CD4-positive, alpha-beta memory T cell (primary cell): Measurements from ENCODE around the gene LMTK2. TPM values are rescaled to one million over a fixed set of nuclear protein-coding genes. Genes with fewer than 3 reads are reported as not detected.

Source experiments
- CTCF ChIA-PET: fragments of 350-600 bp; sonication (Branson Sonifier 250); formaldehyde crosslinking; loops from one replicate; lab custom pipeline; 2021; ENCODE audit warnings: inconsistent platforms; ENCODE audit not compliant: partially characterized antibody; lab: Charles Lee
- POLR2A ChIA-PET: fragments of 350-600 bp; sonication (Branson Sonifier 250); formaldehyde crosslinking; loops from one replicate; lab custom pipeline; 2021; ENCODE audit not compliant: partially characterized antibody; lab: Charles Lee
- DNase-seq, 5 donors: peaks; one replicate each; pipeline versions ENCODE4 v3.0.0 to v3.0.0-alpha.2; 2020 to 2022; ENCODE audit warnings: mixed read lengths in 1 of 5
- H3K27ac ChIP-seq: one replicate; pipeline ENCODE4 v1.7.0; 2013; ENCODE audit warnings: low read depth, low read length
- H3K27me3 ChIP-seq: 2 replicates; pipeline ENCODE4 v1.7.0; 2013; ENCODE audit warnings: mild to moderate bottlenecking, low read length, moderate library complexity; ENCODE audit not compliant: insufficient read depth
- H3K36me3 ChIP-seq: 2 replicates; pipeline ENCODE4 v1.7.0; 2013; ENCODE audit warnings: mild to moderate bottlenecking, low read length, moderate library complexity; ENCODE audit not compliant: insufficient read depth
- H3K4me1 ChIP-seq: 2 replicates; pipeline ENCODE4 v1.7.0; 2013; ENCODE audit warnings: mild to moderate bottlenecking, low read length, moderate library complexity; ENCODE audit not compliant: insufficient read depth
- H3K4me3 ChIP-seq, 2 donors: one replicate each; pipeline ENCODE4 v1.7.0; 2013; ENCODE audit warnings: low read length in 2 of 2, mild to moderate bottlenecking in 1 of 2
- H3K9me3 ChIP-seq, 2 donors: one replicate each; pipeline ENCODE4 v1.7.0; 2013; ENCODE audit warnings: low read length in 2 of 2, control low read depth in 1 of 2; ENCODE audit not compliant: control insufficient read depth in 1 of 2
- H3K27ac Mint-ChIP-seq, 7 donors: one replicate each; pipeline ENCODE4 v1.8.0; 2020 to 2021; ENCODE audit warnings: mixed read lengths in 7 of 7, mild to moderate bottlenecking in 6 of 7, inconsistent platforms in 3 of 7, moderate library complexity in 3 of 7
- H3K27me3 Mint-ChIP-seq, 2 donors: one replicate each; pipeline ENCODE4 v1.8.0; 2020 to 2021; ENCODE audit warnings: mixed read lengths in 2 of 2
- H3K36me3 Mint-ChIP-seq, 2 donors: one replicate each; pipeline ENCODE4 v1.8.0; 2020 to 2021; ENCODE audit warnings: mixed read lengths in 2 of 2, inconsistent platforms in 1 of 2, mild to moderate bottlenecking in 1 of 2
- H3K4me1 Mint-ChIP-seq, 4 donors: one replicate each; pipeline ENCODE4 v1.8.0; 2020 to 2021; ENCODE audit warnings: mixed read lengths in 4 of 4, mild to moderate bottlenecking in 1 of 4
- H3K4me3 Mint-ChIP-seq, 8 donors: one replicate each; pipeline ENCODE4 v1.8.0; 2020 to 2021; ENCODE audit warnings: mixed read lengths in 8 of 8, mild to moderate bottlenecking in 7 of 8, moderate library complexity in 6 of 8, inconsistent platforms in 3 of 8
- H3K9me3 Mint-ChIP-seq, 8 donors: one replicate each; pipeline ENCODE4 v1.8.0; 2020 to 2021; ENCODE audit warnings: mixed read lengths in 8 of 8, mild to moderate bottlenecking in 5 of 8, inconsistent platforms in 3 of 8, moderate library complexity in 1 of 8
- intact Hi-C: fragments of 100-400 bp; cut with micrococcal nuclease; formaldehyde crosslinking; loops from one replicate; pipeline ENCODE4 v1.15.1; 2023
- polyA plus RNA-seq, 2 donors: library from polyadenylated mRNA; unstranded; fragments of 300-500 nt; fragmentation: Illumina TruSeq; gene quantifications; one replicate each; pipeline ENCODE4 v1.2.3, GENCODE V29; 2021
- total RNA-seq, 2 experiments: library from RNA; stranded (reverse); gene quantifications; one replicate each; pipeline ENCODE4 v1.2.3, GENCODE V29; 2021

The LMTK2 gene
- total and polyA plus RNA-seq, 4 experiments from 2014 or later: 0.76 to 26.6 (median 13.7) TPM

- no peaks in the 10 kb centered on the region for H3K9me3 ChIP-seq
- H3K27ac Mint-ChIP-seq: peak overlapping the region in 1 of 7 donors; percentile 18
- peaks cover 37% of the 10 kb centered on the region for H3K36me3 ChIP-seq
- H3K27me3 Mint-ChIP-seq: no peaks in the 10 kb centered on the region
- H3K27me3 ChIP-seq: no peaks in the 10 kb centered on the region
- no peak overlapping the region for H3K4me3 ChIP-seq
- no peak overlapping the region for H3K4me3 Mint-ChIP-seq
- no peak for DNase-seq
- peaks cover 9 to 40% (median 18%) of the 10 kb centered on the region in 4 donors for H3K4me1 Mint-ChIP-seq
- intact Hi-C loops: no loop called here
- CTCF ChIA-PET: no interaction called here
- peaks cover 16 to 30% of the 10 kb centered on the region in 2 donors for H3K36me3 Mint-ChIP-seq
- no peaks in the 10 kb centered on the region for H3K9me3 Mint-ChIP-seq
- no peak overlapping the region for H3K27ac ChIP-seq
- H3K4me1 ChIP-seq: peaks cover 31% of the 10 kb centered on the region
- POLR2A ChIA-PET: no interaction called here
Measured at GRCh38 chr7:98244871-98245270, 138.2 kb downstream of the LMTK2 start.

GRCh38 chr7:98248156-98248555, 141.5 kb downstream of the LMTK2 start:
- Mint-ChIP-seq H3K36me3 (peaks cover 8 to 32% of the 10 kb centered on the region in 2 donors), H3K27ac (peak overlapping the region; percentile 79 to 98 (median 84)), H3K27me3 (no peaks in the 10 kb centered on the region), H3K9me3 (no peaks in the 10 kb centered on the region), H3K4me3 (peak overlapping the region in 7 of 8 donors; percentile 29 to 73 (median 48)), H3K4me1 (peaks cover 18 to 66% (median 42%) of the 10 kb centered on the region in 4 donors)
- peak overlapping the region; percentile 41 for H3K27ac ChIP-seq
- POLR2A ChIA-PET: interaction anchor here (2.2 to 5.2 kb wide), 2 partner anchors 32 to 45 kb away, joined by 5 to 34 read pairs; no protein-coding TSS in a partner anchor
- intact Hi-C loops: no loop called here
- no peaks in the 10 kb centered on the region for H3K9me3 ChIP-seq
- H3K27me3 ChIP-seq: no peaks in the 10 kb centered on the region
- peaks cover 22% of the 10 kb centered on the region for H3K36me3 ChIP-seq
- no peak for DNase-seq
- peaks cover 58% of the 10 kb centered on the region for H3K4me1 ChIP-seq
- CTCF ChIA-PET: no interaction called here
- H3K4me3 ChIP-seq: no peak overlapping the region

- ChIA-PET POLR2A (interaction anchor here (0.7 to 5.2 kb wide), 4 partner anchors 13 to 46 kb away, joined by 3 to 71 read pairs (median 26); partner anchors contain the start of gene BRI3), CTCF (interaction anchor here (0.9 kb wide), 1 partner anchor 18 kb away, joined by 3 read pairs; no protein-coding TSS in a partner anchor)
- Histone ChIP-seq H3K27me3 (no peaks in the 10 kb centered on the region), H3K27ac (peak overlapping the region; percentile 82), H3K9me3 (no peaks in the 10 kb centered on the region), H3K36me3 (peaks cover 19% of the 10 kb centered on the region), H3K4me3 (no peak overlapping the region), H3K4me1 (peaks cover 65% of the 10 kb centered on the region)
- intact Hi-C loops: no loop called here
- peaks cover 18 to 71% (median 44%) of the 10 kb centered on the region in 4 donors for H3K4me1 Mint-ChIP-seq
- peak in 1 of 5 donors; percentile 14 for DNase-seq
- peak overlapping the region; percentile 58 to 96 (median 76) for H3K4me3 Mint-ChIP-seq
- H3K36me3 Mint-ChIP-seq: peaks cover 8 to 32% of the 10 kb centered on the region in 2 donors
- no peaks in the 10 kb centered on the region for H3K27me3 Mint-ChIP-seq
- peak overlapping the region; percentile 95 to 100 (median 99) for H3K27ac Mint-ChIP-seq
- H3K9me3 Mint-ChIP-seq: no peaks in the 10 kb centered on the region
Measured at GRCh38 chr7:98249106-98249505, 142.4 kb downstream of the LMTK2 start.

- peak overlapping the region; percentile 92 to 97 (median 94) for H3K4me3 Mint-ChIP-seq
- H3K4me1 Mint-ChIP-seq: peaks cover 24 to 72% (median 53%) of the 10 kb centered on the region in 4 donors
- H3K9me3 Mint-ChIP-seq: no peaks in the 10 kb centered on the region
- no peaks in the 10 kb centered on the region for H3K27me3 Mint-ChIP-seq
- H3K36me3 Mint-ChIP-seq: peaks cover 11 to 28% of the 10 kb centered on the region in 2 donors
- H3K4me3 ChIP-seq: peak overlapping the region; percentile 83 to 99
- H3K27me3 ChIP-seq: no peaks in the 10 kb centered on the region
- ChIA-PET POLR2A (interaction anchor here (0.5 to 5.2 kb wide), 15 partner anchors 11 to 1133 kb away, joined by 3 to 71 read pairs (median 6); partner anchors contain the start of genes ASNS, BAIAP2L1, BHLHA15 and BRI3), CTCF (interaction anchor here (0.7 to 1.6 kb wide), 8 partner anchors 9 to 1133 kb away, joined by 3 to 14 read pairs (median 4); partner anchors contain the start of gene SDHAF3)
- intact Hi-C loops: loop anchor here (2.0 to 5.0 kb wide), 3 partner anchors 48 to 152 kb away; partner anchors contain the start of genes BAIAP2L1 and LMTK2
- peak; percentile 59 to 80 (median 66) for DNase-seq
- no peaks in the 10 kb centered on the region for H3K9me3 ChIP-seq
- peaks cover 5% of the 10 kb centered on the region for H3K36me3 ChIP-seq
- H3K4me1 ChIP-seq: peaks cover 74% of the 10 kb centered on the region
- peak overlapping the region; percentile 98 to 100 (median 99) for H3K27ac Mint-ChIP-seq
- H3K27ac ChIP-seq: peak overlapping the region; percentile 82
Measured at GRCh38 chr7:98250789-98251188, 144.1 kb downstream of the LMTK2 start.

GRCh38 chr7:98251231-98251600, 144.6 kb downstream of the LMTK2 start:
- Mint-ChIP-seq H3K4me1 (peaks cover 26 to 72% (median 55%) of the 10 kb centered on the region in 4 donors), H3K27me3 (no peaks in the 10 kb centered on the region), H3K9me3 (no peaks in the 10 kb centered on the region), H3K4me3 (peak overlapping the region; percentile 92 to 97 (median 94)), H3K27ac (peak overlapping the region; percentile 98 to 100 (median 99)), H3K36me3 (peaks cover 12 to 30% of the 10 kb centered on the region in 2 donors)
- peak overlapping the region; percentile 82 for H3K27ac ChIP-seq
- CTCF ChIA-PET: interaction anchor here (1.1 to 1.6 kb wide), 6 partner anchors 9 to 1134 kb away, joined by 3 to 14 read pairs (median 5); partner anchors contain the start of gene SDHAF3
- H3K9me3 ChIP-seq: no peaks in the 10 kb centered on the region
- peaks cover 74% of the 10 kb centered on the region for H3K4me1 ChIP-seq
- peaks cover 3% of the 10 kb centered on the region for H3K36me3 ChIP-seq
- DNase-seq: peak; percentile 71 to 84 (median 82)
- POLR2A ChIA-PET: interaction anchor here (0.5 to 5.2 kb wide), 18 partner anchors 10 to 1133 kb away, joined by 3 to 71 read pairs (median 6); partner anchors contain the start of genes BAIAP2L1, BHLHA15, BRI3 and SDHAF3
- H3K27me3 ChIP-seq: no peaks in the 10 kb centered on the region
- intact Hi-C loops: loop anchor here (2.0 to 5.0 kb wide), 3 partner anchors 49 to 151 kb away; partner anchors contain the start of genes BAIAP2L1 and LMTK2
- peak overlapping the region; percentile 83 to 99 for H3K4me3 ChIP-seq

GRCh38 chr7:98251601-98252424, 145.2 kb downstream of the LMTK2 start, which contains the start of gene TECPR1:
Gene TECPR1, minus strand, starts transcription at chr7:98252232. Its CDS starts 6,086 bp downstream, at chr7:98246146.
- ChIA-PET POLR2A (interaction anchor here (0.5 to 5.2 kb wide), 18 partner anchors 10 to 1134 kb away, joined by 3 to 71 read pairs (median 6); partner anchors contain the start of genes BAIAP2L1, BHLHA15, BRI3 and SDHAF3), CTCF (interaction anchor here (1.1 to 1.6 kb wide), 3 partner anchors 8 to 83 kb away, joined by 3 to 10 read pairs (median 5); no protein-coding TSS in a partner anchor)
- Histone ChIP-seq H3K27ac (peak within 1 kb of the TSS; percentile 82), H3K9me3 (no peaks in the 10 kb centered on the region), H3K27me3 (no peaks in the 10 kb centered on the region), H3K36me3 (peaks cover 9% of the 10 kb centered on the region), H3K4me1 (peaks cover 74% of the 10 kb centered on the region), H3K4me3 (peak within 1 kb of the TSS; percentile 83 to 99)
- Mint-ChIP-seq H3K27me3 (no peaks in the 10 kb centered on the region), H3K4me1 (peaks cover 28 to 78% (median 56%) of the 10 kb centered on the region in 4 donors), H3K36me3 (peaks cover 16 to 36% of the 10 kb centered on the region in 2 donors), H3K4me3 (peak within 1 kb of the TSS; percentile 92 to 97 (median 94)), H3K9me3 (no peaks in the 10 kb centered on the region), H3K27ac (peak within 1 kb of the TSS; percentile 98 to 100 (median 99))
- peak; percentile 85 to 91 (median 89) for DNase-seq
- intact Hi-C loops: loop anchor here (1.0 to 5.0 kb wide), 4 partner anchors 29 to 150 kb away; partner anchors contain the start of genes BAIAP2L1, BRI3 and LMTK2
